ENCODE data around the gene SAMD15. TPM values are rescaled to one million over a fixed set of nuclear protein-coding genes. Genes with fewer than 3 reads are reported as not detected.
A peak's percentile ranks its signal among the peaks of the same experiment; 100 is the strongest.

SAMD15 gene
- total and polyA plus RNA-seq, 4 experiments from 2014 or later: 0.11 to 0.38 TPM; not detected in 2

- no peaks in the 10 kb centered on the region for H3K27me3 ChIP-seq (ENCODE audit: insufficient read depth, low read length)
- peaks cover 53% of the 10 kb centered on the region for H3K4me1 ChIP-seq (ENCODE audit: insufficient read depth, low read length)
- H3K36me3 Mint-ChIP-seq: peaks cover 0 to 3% of the 10 kb centered on the region in 2 donors
- no peaks in the 10 kb centered on the region for H3K9me3 ChIP-seq (ENCODE audit: control insufficient read depth in 1 of 2, low read length in 2 of 2)
- H3K27ac Mint-ChIP-seq: peak overlapping the region in 6 of 7 donors; percentile 84 to 95 (median 92)
- DNase-seq: peak in 1 of 5 donors; percentile 48
- peak overlapping the region; percentile 85 to 94 (median 90) for H3K4me3 Mint-ChIP-seq
- H3K4me1 Mint-ChIP-seq: peaks cover 32 to 49% (median 40%) of the 10 kb centered on the region in 4 donors
- POLR2A ChIA-PET (ENCODE audit: partially characterized antibody): interaction anchor here (0.9 to 1.9 kb wide), 10 partner anchors 12 to 384 kb away, joined by 3 to 29 read pairs (median 4); partner anchors contain the start of genes AHSA1, CIPC, GSTZ1 and POMT2
- no peaks in the 10 kb centered on the region for H3K9me3 Mint-ChIP-seq
- intact Hi-C loops (cut with micrococcal nuclease): loop anchor here (5.0 to 10.0 kb wide), 3 partner anchors 239 to 564 kb away; partner anchors contain the start of genes ALKBH1, ANGEL1, SLIRP and SPTLC2
- no peaks in the 10 kb centered on the region for H3K36me3 ChIP-seq (ENCODE audit: insufficient read depth, low read length)
- no peaks in the 10 kb centered on the region for H3K27me3 Mint-ChIP-seq
- CTCF ChIA-PET (ENCODE audit: partially characterized antibody): interaction anchor here (1.7 to 2.5 kb wide), 5 partner anchors 50 to 83 kb away, joined by 5 to 11 read pairs (median 8); partner anchors contain the start of genes AHSA1, GSTZ1, POMT2 and VIPAS39
- H3K27ac ChIP-seq (ENCODE audit: low read depth, low read length): peak overlapping the region; percentile 74
- peak overlapping the region; percentile 42 to 97 for H3K4me3 ChIP-seq (ENCODE audit: low read length in 2 of 2)
These were observed 1.0 kb upstream of the SAMD15 start for GRCh38 chr14:77375973-77376770.

GRCh38 chr14:77377502-77377844 is 294 bp downstream of the SAMD15 start:
- Histone ChIP-seq H3K27ac (ENCODE audit: low read depth, low read length) (peak overlapping the region; percentile 74), H3K36me3 (ENCODE audit: insufficient read depth, low read length) (no peaks in the 10 kb centered on the region), H3K9me3 (ENCODE audit: control insufficient read depth in 1 of 2, low read length in 2 of 2) (no peaks in the 10 kb centered on the region), H3K4me3 (ENCODE audit: low read length in 2 of 2) (peak overlapping the region; percentile 94 to 97), H3K27me3 (ENCODE audit: insufficient read depth, low read length) (no peaks in the 10 kb centered on the region), H3K4me1 (ENCODE audit: insufficient read depth, low read length) (peaks cover 41% of the 10 kb centered on the region)
- Mint-ChIP-seq H3K27ac (no peak overlapping the region), H3K4me1 (peaks cover 29 to 39% (median 33%) of the 10 kb centered on the region in 4 donors), H3K27me3 (no peaks in the 10 kb centered on the region), H3K36me3 (peaks cover 0 to 3% of the 10 kb centered on the region in 2 donors), H3K4me3 (no peak overlapping the region), H3K9me3 (no peaks in the 10 kb centered on the region)
- ChIA-PET CTCF (ENCODE audit: partially characterized antibody) (interaction anchor here (0.9 to 2.5 kb wide), 6 partner anchors 52 to 329 kb away, joined by 3 to 11 read pairs (median 7); partner anchors contain the start of genes AHSA1, GSTZ1, POMT2 and VIPAS39), POLR2A (ENCODE audit: partially characterized antibody) (interaction anchor here (0.6 to 1.9 kb wide), 14 partner anchors 17 to 449 kb away, joined by 3 to 29 read pairs (median 3); partner anchors contain the start of genes AHSA1, ALKBH1, CIPC and GSTZ1)
- no peak for DNase-seq
- intact Hi-C loops (cut with micrococcal nuclease): loop anchor here (1.0 to 10.0 kb wide), 6 partner anchors 56 to 565 kb away; partner anchors contain the start of genes ALKBH1, ANGEL1, GSTZ1 and SLIRP

- intact Hi-C loops (cut with micrococcal nuclease): loop anchor here (5.0 to 10.0 kb wide), 3 partner anchors 236 to 566 kb away; partner anchors contain the start of genes ALKBH1, ANGEL1, SLIRP and SPTLC2
- H3K27me3 Mint-ChIP-seq: no peaks in the 10 kb centered on the region
- H3K27me3 ChIP-seq (ENCODE audit: insufficient read depth, low read length): no peaks in the 10 kb centered on the region
- POLR2A ChIA-PET (ENCODE audit: partially characterized antibody): no interaction called here
- no peak overlapping the region for H3K27ac ChIP-seq (ENCODE audit: low read depth, low read length)
- H3K4me3 Mint-ChIP-seq: no peak overlapping the region
- no peaks in the 10 kb centered on the region for H3K9me3 ChIP-seq (ENCODE audit: control insufficient read depth in 1 of 2, low read length in 2 of 2)
- H3K4me1 Mint-ChIP-seq: peaks cover 19 to 27% (median 24%) of the 10 kb centered on the region in 4 donors
- H3K9me3 Mint-ChIP-seq: no peaks in the 10 kb centered on the region
- peaks cover 0 to 3% of the 10 kb centered on the region in 2 donors for H3K36me3 Mint-ChIP-seq
- H3K4me3 ChIP-seq (ENCODE audit: low read length in 2 of 2): no peak overlapping the region
- H3K4me1 ChIP-seq (ENCODE audit: insufficient read depth, low read length): peaks cover 31% of the 10 kb centered on the region
- H3K27ac Mint-ChIP-seq: no peak overlapping the region
- no peaks in the 10 kb centered on the region for H3K36me3 ChIP-seq (ENCODE audit: insufficient read depth, low read length)
- CTCF ChIA-PET (ENCODE audit: partially characterized antibody): interaction anchor here (1.7 kb wide), 1 partner anchor 63 kb away, joined by 8 read pairs; no protein-coding TSS in a partner anchor
- no peak for DNase-seq
These were observed 1.5 kb downstream of the SAMD15 start for GRCh38 chr14:77378701-77379100.

- ChIA-PET POLR2A (ENCODE audit: partially characterized antibody) (no interaction called here), CTCF (ENCODE audit: partially characterized antibody) (no interaction called here)
- Histone ChIP-seq H3K4me1 (ENCODE audit: insufficient read depth, low read length) (no peaks in the 10 kb centered on the region), H3K4me3 (ENCODE audit: low read length in 2 of 2) (no peak overlapping the region), H3K27me3 (ENCODE audit: insufficient read depth, low read length) (no peaks in the 10 kb centered on the region), H3K27ac (ENCODE audit: low read depth, low read length) (no peak overlapping the region), H3K36me3 (ENCODE audit: insufficient read depth, low read length) (no peaks in the 10 kb centered on the region), H3K9me3 (ENCODE audit: control insufficient read depth in 1 of 2, low read length in 2 of 2) (no peaks in the 10 kb centered on the region)
- H3K27ac Mint-ChIP-seq: no peak overlapping the region
- no peaks in the 10 kb centered on the region for H3K27me3 Mint-ChIP-seq
- H3K9me3 Mint-ChIP-seq: peaks cover 0 to 2% (median 0%) of the 10 kb centered on the region in 8 donors
- intact Hi-C loops (cut with micrococcal nuclease): no loop called here
- no peaks in the 10 kb centered on the region for H3K36me3 Mint-ChIP-seq
- H3K4me3 Mint-ChIP-seq: no peak overlapping the region
- no peak for DNase-seq
- H3K4me1 Mint-ChIP-seq: no peaks in the 10 kb centered on the region
These were observed 13.0 kb downstream of the SAMD15 start for GRCh38 chr14:77390188-77390587.

GRCh38 chr14:77400216-77400615 is 23.0 kb downstream of the SAMD15 start:
- H3K27ac Mint-ChIP-seq: no peak overlapping the region
- H3K27me3 Mint-ChIP-seq: no peaks in the 10 kb centered on the region
- POLR2A ChIA-PET (ENCODE audit: partially characterized antibody): no interaction called here
- H3K4me1 Mint-ChIP-seq: no peaks in the 10 kb centered on the region
- no peak overlapping the region for H3K4me3 Mint-ChIP-seq
- Histone ChIP-seq H3K27ac (ENCODE audit: low read depth, low read length) (no peak overlapping the region), H3K36me3 (ENCODE audit: insufficient read depth, low read length) (no peaks in the 10 kb centered on the region), H3K4me3 (ENCODE audit: low read length in 2 of 2) (no peak overlapping the region), H3K27me3 (ENCODE audit: insufficient read depth, low read length) (no peaks in the 10 kb centered on the region), H3K9me3 (ENCODE audit: control insufficient read depth in 1 of 2, low read length in 2 of 2) (no peaks in the 10 kb centered on the region), H3K4me1 (ENCODE audit: insufficient read depth, low read length) (no peaks in the 10 kb centered on the region)
- no peaks in the 10 kb centered on the region for H3K36me3 Mint-ChIP-seq
- intact Hi-C loops (cut with micrococcal nuclease): no loop called here
- DNase-seq: no peak
- peaks cover 0 to 1% (median 0%) of the 10 kb centered on the region in 8 donors for H3K9me3 Mint-ChIP-seq
- CTCF ChIA-PET (ENCODE audit: partially characterized antibody): no interaction called here

- CTCF ChIA-PET (ENCODE audit: partially characterized antibody): no interaction called here
- H3K4me3 ChIP-seq (ENCODE audit: low read length in 2 of 2): no peak overlapping the region
- Mint-ChIP-seq H3K36me3 (no peaks in the 10 kb centered on the region), H3K27ac (no peak overlapping the region), H3K4me3 (no peak overlapping the region), H3K9me3 (peaks cover 0 to 1% (median 0%) of the 10 kb centered on the region in 8 donors), H3K4me1 (peaks cover 3 to 14% (median 9%) of the 10 kb centered on the region in 4 donors), H3K27me3 (no peaks in the 10 kb centered on the region)
- intact Hi-C loops (cut with micrococcal nuclease): no loop called here
- H3K4me1 ChIP-seq (ENCODE audit: insufficient read depth, low read length): no peaks in the 10 kb centered on the region
- DNase-seq: no peak
- H3K27me3 ChIP-seq (ENCODE audit: insufficient read depth, low read length): no peaks in the 10 kb centered on the region
- H3K27ac ChIP-seq (ENCODE audit: low read depth, low read length): no peak overlapping the region
- POLR2A ChIA-PET (ENCODE audit: partially characterized antibody): no interaction called here
- H3K9me3 ChIP-seq (ENCODE audit: control insufficient read depth in 1 of 2, low read length in 2 of 2): no peaks in the 10 kb centered on the region
- no peaks in the 10 kb centered on the region for H3K36me3 ChIP-seq (ENCODE audit: insufficient read depth, low read length)
These were observed 26.6 kb downstream of the SAMD15 start for GRCh38 chr14:77403768-77404167.

- no peaks in the 10 kb centered on the region for H3K4me1 ChIP-seq (ENCODE audit: insufficient read depth, low read length)
- H3K27me3 Mint-ChIP-seq: no peaks in the 10 kb centered on the region
- no peak overlapping the region for H3K27ac ChIP-seq (ENCODE audit: low read depth, low read length)
- H3K36me3 ChIP-seq (ENCODE audit: insufficient read depth, low read length): no peaks in the 10 kb centered on the region
- no peaks in the 10 kb centered on the region for H3K36me3 Mint-ChIP-seq
- H3K4me3 ChIP-seq (ENCODE audit: low read length in 2 of 2): no peak overlapping the region
- intact Hi-C loops (cut with micrococcal nuclease): no loop called here
- H3K27ac Mint-ChIP-seq: no peak overlapping the region
- H3K4me1 Mint-ChIP-seq: peaks cover 3 to 14% (median 9%) of the 10 kb centered on the region in 4 donors
- ChIA-PET POLR2A (ENCODE audit: partially characterized antibody) (no interaction called here), CTCF (ENCODE audit: partially characterized antibody) (no interaction called here)
- no peaks in the 10 kb centered on the region for H3K27me3 ChIP-seq (ENCODE audit: insufficient read depth, low read length)
- no peak for DNase-seq
- no peak overlapping the region for H3K4me3 Mint-ChIP-seq
- no peaks in the 10 kb centered on the region for H3K9me3 ChIP-seq (ENCODE audit: control insufficient read depth in 1 of 2, low read length in 2 of 2)
- no peaks in the 10 kb centered on the region for H3K9me3 Mint-ChIP-seq
These were observed 28.9 kb downstream of the SAMD15 start for GRCh38 chr14:77406086-77406485.

All from CD4-positive, alpha-beta memory T cell (primary cell).